Measurements from ENCODE around the gene FKBP5.

FKBP5 gene

DNA sequence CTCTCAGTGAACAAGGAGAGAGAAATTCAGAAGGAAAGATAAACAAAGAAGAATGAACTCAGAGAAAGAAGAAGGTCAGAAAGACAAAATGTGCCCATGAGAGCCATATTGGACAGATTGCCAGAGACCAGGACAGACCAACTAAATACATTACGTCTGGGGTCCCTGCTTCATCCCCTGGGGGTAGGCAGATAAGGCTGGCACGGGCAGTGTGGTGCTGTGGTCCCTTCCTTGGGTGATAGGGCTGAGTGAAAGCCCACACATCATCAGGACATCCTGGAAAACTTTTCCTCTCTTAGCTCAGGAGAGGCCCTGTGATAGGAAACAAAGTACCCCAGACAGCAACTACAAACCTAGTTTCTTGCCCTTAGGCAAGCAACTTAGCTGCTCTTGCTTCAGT lies 34.9 kb upstream of the FKBP5 start:
- no peak for DNase-seq (ENCODE audit: low read depth)

DNA sequence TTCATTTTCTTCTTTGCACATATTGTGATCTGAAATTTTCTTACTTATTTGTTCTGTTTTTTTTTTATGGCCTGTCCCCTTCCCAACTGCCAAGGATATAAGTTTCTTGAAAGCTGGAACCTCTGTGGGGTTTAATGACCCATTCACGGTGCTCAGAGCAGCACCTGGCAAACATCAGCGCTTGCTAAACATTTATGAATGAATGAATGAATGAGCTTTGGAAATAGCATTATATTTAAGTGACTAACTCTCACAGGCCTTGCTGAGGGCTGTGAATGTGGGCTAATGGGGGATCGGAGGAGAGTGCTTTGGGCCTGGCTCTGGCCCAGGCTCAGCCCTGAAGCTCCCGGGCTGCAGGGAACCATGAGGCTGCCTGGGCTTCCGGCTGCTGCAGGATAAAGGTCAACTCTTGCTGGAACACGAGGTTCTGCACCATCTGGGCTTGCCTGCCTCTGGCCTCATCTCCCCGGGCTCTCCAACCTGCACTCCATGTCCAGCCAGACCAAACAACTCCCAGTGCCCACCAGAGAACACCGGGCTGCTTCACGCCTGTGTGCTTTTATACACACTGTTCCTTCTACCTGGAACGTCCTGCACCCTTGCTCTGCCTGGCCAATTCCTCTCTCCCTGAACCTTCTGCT lies 33.5 kb upstream of the FKBP5 start:
- no peak for DNase-seq (ENCODE audit: low read depth)

DNA sequence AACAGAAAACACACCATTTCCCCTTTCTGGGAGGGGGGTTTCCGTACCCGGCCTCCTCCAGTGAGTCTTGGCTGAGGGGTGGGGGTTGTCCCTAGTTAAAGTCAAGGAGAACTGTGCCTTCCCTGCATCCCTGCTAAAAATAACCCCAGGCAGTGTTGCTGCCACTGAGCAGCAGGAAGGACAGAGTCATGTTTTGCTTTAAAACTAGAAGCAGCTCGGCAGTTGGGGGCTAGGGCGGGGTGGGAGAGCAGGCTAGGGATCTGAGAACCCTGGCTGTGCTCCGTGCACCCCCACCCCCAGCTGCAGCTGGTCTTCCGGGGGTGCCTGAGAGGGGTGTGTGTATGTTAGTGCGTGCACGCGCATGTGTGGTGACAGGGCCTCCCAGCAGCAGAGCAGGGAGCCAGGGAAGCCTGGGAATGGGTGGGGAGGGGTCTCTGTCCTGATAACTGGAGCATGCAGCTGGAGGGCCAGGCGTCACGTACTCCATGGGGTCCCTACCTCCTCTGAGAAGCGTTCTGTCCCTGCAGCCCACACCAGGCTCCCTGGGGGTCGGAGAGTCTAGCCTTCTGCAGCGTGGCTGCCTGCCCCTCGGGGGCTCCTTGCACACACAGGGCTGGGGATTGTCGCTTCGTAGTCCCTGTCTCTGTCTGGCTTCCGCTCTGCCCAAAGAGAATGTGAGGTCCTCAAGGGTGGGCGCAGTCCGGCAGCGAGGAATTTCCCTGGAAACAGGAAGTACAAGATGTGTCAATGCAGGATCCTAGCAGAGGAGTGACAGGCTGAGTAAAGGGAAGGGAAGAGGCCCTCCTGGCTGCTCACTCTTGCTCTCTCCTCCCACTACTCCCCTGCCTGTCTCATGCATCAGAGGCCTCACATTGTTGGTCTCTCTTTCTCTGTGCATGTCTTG lies 31.4 kb upstream of the FKBP5 start:
- peak; percentile 74 for DNase-seq (ENCODE audit: low read depth)

DNA sequence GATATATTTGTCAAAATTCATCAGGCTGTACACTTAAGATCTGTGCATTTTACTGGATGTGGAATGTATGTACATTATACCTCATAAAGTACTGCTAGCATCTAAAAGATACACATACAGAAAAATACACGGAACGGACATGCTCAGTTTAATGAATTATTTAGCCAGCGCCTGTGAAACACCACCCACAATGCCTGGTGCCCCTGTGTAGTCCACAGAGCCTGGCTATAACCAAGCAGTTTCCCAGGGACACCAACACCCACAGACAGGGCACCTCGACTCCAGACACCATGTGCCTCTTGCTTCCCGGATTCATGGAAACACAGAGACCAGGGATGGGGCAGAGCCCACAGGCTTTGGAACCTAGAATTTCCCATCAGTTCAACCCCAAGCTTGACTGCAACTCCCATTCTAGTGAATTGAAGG lies 30.7 kb upstream of the FKBP5 start:
- no peak for DNase-seq (ENCODE audit: low read depth)

DNA sequence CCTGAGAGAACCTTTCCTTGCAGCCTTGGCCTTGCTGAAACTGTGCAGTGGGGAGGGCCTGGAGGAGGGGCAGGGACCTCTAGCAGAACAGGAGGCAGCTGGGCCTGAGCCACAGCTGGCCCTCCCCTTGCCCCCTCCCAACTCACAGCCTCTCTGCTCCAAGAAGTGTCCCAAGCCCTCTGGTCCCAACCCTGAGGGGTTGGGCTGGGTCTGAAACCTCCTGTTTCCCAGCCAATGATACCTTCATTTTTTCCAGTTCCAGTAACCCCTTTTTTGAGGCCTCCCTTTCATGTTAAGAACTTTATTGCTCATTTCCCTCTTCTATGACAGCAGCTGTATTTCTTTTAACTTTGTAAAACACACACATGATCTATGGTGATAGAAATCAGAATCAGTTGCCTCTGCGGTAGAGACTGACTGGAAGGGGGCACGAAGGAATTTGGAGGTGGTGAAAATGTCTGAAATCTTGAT lies 30.2 kb upstream of the FKBP5 start:
- no peak for DNase-seq (ENCODE audit: low read depth)

- no peak for DNase-seq (ENCODE audit: low read depth)
Observed at GRCh38 chr6:35718375-35718736, 29.6 kb upstream of the FKBP5 start.

DNA sequence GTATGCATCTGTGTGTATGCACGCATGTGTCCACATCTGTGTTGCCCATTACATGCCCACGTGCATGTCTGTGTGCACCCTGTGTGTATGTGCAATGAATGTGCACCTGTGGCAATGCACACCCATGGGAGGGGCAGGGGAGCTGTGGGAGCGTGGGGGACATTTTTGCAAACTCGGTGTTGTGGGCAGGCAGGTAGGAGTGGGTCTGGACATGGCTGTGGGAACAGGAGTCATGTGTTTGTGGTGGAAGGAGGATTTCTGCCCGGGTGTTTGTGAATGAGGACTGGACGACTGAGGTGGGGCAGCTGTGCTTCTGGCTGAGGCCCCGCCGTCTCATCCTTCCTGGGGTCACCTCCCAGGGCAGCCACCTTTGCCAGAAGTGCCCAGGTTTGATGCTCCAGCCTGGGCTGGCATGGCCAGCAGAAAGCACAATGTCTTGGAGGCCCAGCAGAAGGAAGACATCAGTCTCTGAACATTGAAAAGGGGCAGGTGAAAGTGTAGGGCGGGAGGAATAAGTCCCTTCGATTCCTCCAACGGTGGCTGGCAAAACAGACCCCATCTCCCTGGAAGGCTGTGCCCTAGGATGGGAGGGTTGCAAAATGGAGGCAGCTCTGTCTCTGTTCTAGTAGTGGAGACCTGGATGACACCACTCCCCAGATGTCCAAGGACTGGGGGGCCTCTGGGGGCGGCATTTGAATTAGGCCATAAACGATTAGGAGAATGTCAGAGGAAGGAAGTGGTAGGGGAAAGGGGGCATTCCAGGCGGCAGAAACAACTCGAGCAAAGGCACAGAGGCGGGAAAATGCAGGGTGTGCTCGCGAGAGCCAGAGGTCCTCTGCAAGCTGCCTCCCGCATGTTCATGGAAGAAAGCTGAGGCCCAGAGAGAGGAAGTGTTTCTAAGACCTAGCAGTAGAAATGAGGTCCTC lies 29.0 kb upstream of the FKBP5 start:
- no peak for DNase-seq (ENCODE audit: low read depth)

- no peak for DNase-seq (ENCODE audit: low read depth)
Observed at GRCh38 chr6:35716798-35717197, 28.1 kb upstream of the FKBP5 start.

DNA sequence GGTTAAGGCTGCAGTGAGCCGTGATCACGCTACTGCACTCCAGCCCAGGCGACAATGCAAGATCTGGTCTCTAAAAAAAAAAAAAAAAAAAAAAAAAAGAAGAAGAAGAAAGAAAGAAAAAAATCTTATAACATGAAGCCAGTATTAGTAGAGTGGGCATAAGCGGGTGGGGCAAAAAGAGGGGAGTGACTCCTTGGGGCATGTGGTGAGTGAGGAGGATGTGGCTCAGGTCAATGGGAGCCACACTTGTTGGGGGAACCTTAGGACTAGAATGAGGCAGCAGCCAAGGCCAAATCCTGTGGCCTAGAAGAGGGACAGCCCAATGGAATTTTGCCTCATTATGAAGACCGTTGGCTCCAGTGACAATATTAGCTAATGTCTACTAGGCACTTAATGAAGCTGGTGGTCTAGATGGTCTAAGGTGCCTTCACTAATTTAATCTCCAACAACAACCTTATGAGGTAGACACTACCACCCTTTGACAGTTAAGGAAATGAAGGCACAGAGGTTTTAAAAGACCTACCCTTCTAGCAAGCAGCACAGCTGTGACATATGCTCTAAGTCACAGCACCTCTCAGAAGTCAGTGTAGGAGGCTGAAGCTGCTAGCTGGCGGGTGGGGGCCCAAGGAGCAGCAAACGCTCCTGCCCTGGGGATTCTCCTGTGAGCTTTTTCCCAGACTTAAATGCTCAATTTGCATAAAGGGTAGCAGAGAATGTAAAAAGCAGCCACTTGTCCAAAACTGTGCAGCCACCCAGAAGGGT lies 24.5 kb upstream of the FKBP5 start:
- no peak for DNase-seq (ENCODE audit: low read depth)

DNA sequence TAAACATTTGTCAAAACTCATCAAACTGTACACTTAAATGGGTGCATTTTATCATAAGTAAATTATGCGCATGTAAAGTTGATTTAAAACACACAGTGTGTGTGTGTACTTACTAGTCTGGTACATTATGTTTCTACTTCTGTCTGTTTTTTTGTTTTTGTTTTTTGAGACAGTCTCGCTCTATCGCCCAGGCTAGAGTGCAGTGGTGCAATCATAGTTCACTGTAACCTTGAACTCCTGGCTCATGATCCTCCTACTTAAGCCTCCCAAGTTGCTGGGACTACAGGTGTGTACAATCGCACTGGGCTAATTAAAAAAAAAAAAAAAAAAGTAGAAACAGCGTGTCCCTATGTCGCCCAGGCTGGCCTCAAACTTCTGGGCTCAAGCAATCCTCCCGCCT lies 23.0 kb upstream of the FKBP5 start:
- no peak for DNase-seq (ENCODE audit: low read depth)

DNA sequence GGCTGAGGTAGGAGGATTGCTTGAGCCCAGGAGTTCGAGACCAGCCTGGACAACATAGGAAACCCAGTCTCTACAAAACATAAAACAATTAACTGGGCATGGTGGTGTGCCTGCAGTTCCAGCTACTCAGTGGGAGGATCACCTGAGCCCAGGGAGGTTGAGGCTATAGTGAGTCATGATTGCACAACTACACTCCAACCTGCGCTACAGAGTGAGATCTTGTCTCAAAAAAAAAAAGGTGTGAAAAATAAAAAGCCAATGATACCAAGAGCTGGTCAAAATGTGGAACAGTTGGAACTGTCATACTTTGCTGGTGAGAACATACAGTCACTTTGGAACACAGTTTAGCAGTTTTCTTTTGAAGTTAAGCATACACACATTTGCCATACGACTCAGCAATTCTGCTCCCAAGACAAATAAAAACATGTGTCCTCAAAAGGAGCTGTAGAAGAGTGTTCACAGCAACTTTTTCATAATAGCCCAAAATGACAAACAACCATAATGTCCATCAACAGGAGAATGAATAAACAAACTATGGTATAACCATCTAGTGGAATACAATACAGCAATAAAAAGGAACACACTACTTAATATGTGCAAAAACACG lies 21.6 kb upstream of the FKBP5 start:
- peak; percentile 74 for DNase-seq (ENCODE audit: low read depth)

GRCh38 chr6:35708585-35708984 lies 19.9 kb upstream of the FKBP5 start:
- DNase-seq (ENCODE audit: low read depth), result no peak

DNA sequence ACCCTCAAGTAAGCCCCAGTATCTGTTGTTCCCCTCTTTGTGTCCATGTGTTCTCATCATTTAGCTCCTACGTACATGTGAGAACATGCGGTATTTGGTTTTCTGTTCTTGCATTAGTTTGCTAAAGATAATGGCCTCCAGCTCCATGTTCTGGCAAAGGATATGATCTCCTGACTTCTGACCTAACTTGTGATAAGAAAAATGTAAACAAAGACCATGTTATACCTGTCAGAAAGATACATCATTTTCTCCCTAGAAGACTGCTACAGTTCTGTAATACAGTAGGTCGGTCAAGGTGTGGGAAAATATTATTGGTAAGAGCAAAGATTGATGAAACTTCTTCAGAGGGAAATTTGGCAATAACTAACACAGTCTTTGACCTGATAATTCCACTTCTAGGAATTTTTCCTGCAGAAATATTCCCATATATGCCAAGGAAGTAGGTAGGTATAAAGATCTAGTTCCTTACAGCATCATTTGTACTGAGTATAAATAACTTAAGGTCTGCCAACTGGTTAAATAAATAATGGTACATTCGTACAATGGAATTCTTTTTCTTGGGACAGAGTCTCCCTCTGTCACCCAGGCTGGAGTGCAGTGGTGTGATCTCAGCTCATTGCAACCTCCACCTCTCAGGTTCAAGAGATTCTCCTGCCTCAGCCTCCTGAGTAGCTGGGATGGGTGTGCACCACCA lies 19.1 kb upstream of the FKBP5 start:
- DNase-seq (ENCODE audit: low read depth), result peak; percentile 47

- DNase-seq (ENCODE audit: low read depth), result peak; percentile 87
Observed at GRCh38 chr6:35706468-35706867, 17.8 kb upstream of the FKBP5 start.

DNA sequence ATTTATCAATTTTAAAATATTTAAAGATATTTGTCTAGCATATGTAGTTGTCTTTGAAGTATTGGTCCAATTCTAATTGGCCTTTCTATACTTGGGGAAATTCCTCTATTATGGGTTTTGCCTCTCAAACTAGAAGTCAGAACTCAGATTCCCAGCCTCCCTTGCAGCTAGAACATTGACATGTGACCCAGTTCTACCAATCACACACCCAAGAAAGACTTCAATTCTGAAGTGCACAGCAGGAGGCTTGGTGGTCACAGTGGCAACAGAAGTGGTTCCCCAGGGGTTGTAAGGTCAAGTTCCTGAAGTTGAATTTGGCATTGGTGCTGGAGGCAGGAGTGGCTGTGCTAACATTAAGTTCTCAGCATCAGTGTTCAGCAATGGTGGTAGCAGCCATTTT lies 14.8 kb upstream of the FKBP5 start:
- DNase-seq (ENCODE audit: low read depth), result no peak

GRCh38 chr6:35698858-35699257 lies 10.1 kb upstream of the FKBP5 start:
- DNase-seq (ENCODE audit: low read depth), result no peak

DNA sequence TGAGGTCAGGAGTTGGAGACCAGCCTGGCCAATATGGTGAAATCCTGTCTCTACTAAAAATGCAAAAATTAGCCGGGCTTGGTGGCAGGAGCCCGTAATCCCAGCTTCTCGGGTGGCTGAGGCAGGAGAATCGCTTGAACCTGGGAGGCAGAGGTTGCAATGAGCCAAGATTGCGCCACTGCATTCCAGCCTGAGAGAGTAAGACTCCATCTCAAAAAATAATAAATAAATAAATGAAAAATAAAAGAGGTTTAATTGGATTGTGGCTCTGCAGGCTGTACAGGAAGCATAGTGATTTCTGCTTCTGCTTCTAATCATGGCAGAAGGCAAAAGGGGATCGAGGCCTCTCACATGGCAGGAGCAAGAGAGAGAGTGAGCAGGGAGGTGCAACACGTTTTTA lies 9.7 kb upstream of the FKBP5 start:
- DNase-seq (ENCODE audit: low read depth), result peak; percentile 52

DNA sequence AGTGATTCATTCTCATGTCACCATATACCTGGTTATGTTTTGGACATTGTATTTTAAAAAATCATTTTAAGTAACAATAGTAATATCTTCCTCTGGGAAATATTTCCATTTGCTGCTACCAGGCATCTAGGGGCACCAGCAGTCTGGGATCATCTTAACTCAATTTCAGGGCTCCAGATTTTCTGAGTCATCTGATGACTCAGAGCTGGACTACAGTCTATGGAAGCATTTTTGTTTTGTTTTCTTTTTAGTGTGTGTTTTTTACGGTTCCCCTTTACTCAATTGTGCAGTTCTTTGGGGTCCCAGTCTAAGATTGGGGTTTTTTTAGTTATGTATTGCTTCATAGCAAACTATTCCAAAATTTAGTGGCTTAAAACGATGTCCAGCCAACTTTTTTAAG lies 5.7 kb upstream of the FKBP5 start:
- DNase-seq (ENCODE audit: low read depth), result peak; percentile 51

DNA sequence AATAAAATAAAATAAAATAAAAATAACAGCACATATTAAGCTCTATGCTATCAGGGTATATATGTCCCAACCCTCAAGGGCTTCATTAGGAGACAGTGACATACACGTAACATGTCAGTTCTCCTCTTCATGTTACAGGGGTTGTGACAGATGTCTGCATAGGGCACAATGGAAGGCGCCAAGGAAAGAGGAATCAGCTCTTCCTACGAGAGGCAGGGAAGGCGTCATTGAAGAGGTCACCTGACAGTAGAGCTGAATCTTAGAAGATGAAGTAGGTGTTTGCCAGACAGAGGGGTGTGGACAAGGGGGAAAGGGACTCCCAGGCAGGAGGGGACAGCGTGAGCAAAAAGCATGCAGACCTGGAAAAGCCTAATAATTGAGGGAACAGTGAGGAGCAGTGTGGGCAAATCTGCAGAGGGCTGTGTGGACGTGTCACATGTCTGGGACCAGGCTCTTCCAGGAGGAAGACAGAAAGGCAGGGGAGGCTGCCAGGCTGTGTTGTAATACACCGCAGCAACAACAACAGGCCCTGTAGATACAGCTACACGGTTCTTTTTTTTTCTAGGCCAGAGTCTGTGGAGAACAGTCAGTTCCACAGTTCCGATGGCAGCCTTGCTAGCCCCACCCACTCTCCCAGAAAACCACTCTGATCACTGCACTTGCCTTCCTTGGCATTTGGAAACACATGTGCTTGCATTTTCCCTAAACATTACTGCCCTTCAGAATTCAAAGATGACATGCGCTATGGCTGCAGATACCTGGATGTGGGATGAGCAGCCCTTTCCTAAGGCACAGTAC lies 2.5 kb upstream of the FKBP5 start:
- peak; percentile 96 for DNase-seq (ENCODE audit: low read depth)

DNA sequence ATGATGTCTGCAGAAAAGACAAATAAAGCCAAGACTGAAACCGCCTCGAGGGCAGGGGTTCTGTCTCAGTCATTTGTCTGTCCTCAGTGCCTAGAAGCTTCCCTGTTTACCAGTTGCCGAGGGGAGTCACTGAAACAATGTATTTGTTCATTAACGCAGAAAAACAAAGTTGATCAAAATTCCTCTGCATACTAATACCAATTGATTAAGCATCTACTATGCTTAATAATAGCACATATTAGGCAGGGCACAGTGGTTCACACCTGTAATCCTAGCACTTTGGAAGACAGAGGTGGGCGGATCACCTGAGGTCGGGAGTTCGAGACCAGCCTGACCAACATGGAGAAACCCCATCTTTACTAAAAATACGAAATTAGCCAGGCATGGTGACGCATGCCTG lies 1.8 kb upstream of the FKBP5 start:
- no peak for DNase-seq (ENCODE audit: low read depth)
